H1 (cell line): Measurements from ENCODE around the gene CCDC185.

Source experiments
- CEBPB ChIP-seq: IDR thresholded peaks from 2 replicates; pipeline ENCODE4 v1.6.1; 2012; ENCODE audit warnings: low read depth, low read length
- CHD2 ChIP-seq: IDR thresholded peaks from 2 replicates; pipeline ENCODE4 v1.6.1; 2012; ENCODE audit warnings: low read length, improper control_type of control experiment
- HDAC2 ChIP-seq, 2 experiments: fragments of 300-600 bp in 1 of 2; sonication (generic) in 1 of 2; IDR thresholded peaks; 2 replicates each; pipeline ENCODE4 v1.6.1; 2011 to 2012; ENCODE audit warnings: low read depth in 2 of 2, low read length in 2 of 2, mild to moderate bottlenecking in 2 of 2, moderate library complexity in 2 of 2, borderline replicate concordance in 1 of 2, inconsistent platforms in 1 of 2
- JUND ChIP-seq: IDR thresholded peaks from 2 replicates; pipeline ENCODE4 v1.6.1; 2011; ENCODE audit warnings: mild to moderate bottlenecking, improper control_type of control experiment, low read length
- POLR2AphosphoS5 ChIP-seq: IDR thresholded peaks from 2 replicates; pipeline ENCODE4 v1.6.1; 2011; ENCODE audit warnings: low read depth, low read length
- SIX5 ChIP-seq: IDR thresholded peaks from 2 replicates; pipeline ENCODE4 v1.6.1; 2011; ENCODE audit warnings: mild to moderate bottlenecking, low read depth, low read length
- ZNF274 ChIP-seq: IDR thresholded peaks from 2 replicates; pipeline ENCODE4 v1.7.0; 2012; ENCODE audit warnings: low read length, borderline replicate concordance; ENCODE audit errors: extremely low read depth
- TF ChIP-seq, protein P1 (sequence below), 3 experiments: IDR thresholded peaks; 1 replicate in 2 of 3; 2 replicates in 1 of 3; pipeline versions ENCODE4 v1.5.1 to v1.6.1; 2011; ENCODE audit warnings: low read length in 3 of 3, mild to moderate bottlenecking in 3 of 3, inconsistent platforms in 2 of 3, low read depth in 1 of 3, moderate library complexity in 1 of 3; ENCODE audit not compliant: insufficient read depth in 1 of 3; ENCODE audit errors: control extremely low read depth in 1 of 3
- TF ChIP-seq, protein P2 (sequence below): IDR thresholded peaks from 2 replicates; pipeline ENCODE4 v1.6.1; 2012; ENCODE audit warnings: low read length, inconsistent platforms

DNA sequence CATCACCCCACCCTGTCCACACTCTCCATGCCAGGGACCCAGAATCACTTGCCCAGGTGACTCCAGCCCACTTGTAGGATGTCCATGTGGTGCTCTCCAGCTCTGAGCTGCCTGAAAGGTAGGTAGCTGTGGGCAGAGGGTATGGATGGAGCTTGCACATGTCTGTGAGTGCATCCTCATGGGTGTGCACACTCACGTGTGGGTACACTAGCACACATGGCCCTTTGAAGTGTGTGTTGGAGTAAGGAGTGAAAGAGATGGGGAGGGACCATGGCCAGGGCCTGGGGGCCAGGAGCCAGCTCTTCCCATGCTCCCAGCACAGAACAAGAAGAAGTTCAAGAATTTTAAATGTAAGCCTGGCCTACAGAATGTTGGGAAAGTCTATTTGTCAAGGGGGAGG, 50.2 kb downstream of the CCDC185 start:
- TF ChIP-seq, protein P1, sequence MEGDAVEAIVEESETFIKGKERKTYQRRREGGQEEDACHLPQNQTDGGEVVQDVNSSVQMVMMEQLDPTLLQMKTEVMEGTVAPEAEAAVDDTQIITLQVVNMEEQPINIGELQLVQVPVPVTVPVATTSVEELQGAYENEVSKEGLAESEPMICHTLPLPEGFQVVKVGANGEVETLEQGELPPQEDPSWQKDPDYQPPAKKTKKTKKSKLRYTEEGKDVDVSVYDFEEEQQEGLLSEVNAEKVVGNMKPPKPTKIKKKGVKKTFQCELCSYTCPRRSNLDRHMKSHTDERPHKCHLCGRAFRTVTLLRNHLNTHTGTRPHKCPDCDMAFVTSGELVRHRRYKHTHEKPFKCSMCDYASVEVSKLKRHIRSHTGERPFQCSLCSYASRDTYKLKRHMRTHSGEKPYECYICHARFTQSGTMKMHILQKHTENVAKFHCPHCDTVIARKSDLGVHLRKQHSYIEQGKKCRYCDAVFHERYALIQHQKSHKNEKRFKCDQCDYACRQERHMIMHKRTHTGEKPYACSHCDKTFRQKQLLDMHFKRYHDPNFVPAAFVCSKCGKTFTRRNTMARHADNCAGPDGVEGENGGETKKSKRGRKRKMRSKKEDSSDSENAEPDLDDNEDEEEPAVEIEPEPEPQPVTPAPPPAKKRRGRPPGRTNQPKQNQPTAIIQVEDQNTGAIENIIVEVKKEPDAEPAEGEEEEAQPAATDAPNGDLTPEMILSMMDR (IDR thresholded peaks at IDR 0.05; ENCODE audit: control extremely low read depth in 1 of 3, insufficient read depth in 1 of 3, low read depth in 1 of 3, low read length in 3 of 3): no peak
- TF ChIP-seq, protein P2, sequence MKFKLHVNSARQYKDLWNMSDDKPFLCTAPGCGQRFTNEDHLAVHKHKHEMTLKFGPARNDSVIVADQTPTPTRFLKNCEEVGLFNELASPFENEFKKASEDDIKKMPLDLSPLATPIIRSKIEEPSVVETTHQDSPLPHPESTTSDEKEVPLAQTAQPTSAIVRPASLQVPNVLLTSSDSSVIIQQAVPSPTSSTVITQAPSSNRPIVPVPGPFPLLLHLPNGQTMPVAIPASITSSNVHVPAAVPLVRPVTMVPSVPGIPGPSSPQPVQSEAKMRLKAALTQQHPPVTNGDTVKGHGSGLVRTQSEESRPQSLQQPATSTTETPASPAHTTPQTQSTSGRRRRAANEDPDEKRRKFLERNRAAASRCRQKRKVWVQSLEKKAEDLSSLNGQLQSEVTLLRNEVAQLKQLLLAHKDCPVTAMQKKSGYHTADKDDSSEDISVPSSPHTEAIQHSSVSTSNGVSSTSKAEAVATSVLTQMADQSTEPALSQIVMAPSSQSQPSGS: no peak
- TF ChIP-seq SIX5 (no peak), POLR2AphosphoS5 (no peak), HDAC2 (IDR thresholded peaks at IDR 0.05; ENCODE audit: borderline replicate concordance in 1 of 2, low read depth in 2 of 2, low read length in 2 of 2) (no peak), JUND (no peak), CEBPB (no peak), CHD2 (no peak), ZNF274 (no peak)
